HL-60/S4 (cell line): ENCODE data around the gene DCT.
"Not testable (repeated sequence)": the region's sequence is repeated elsewhere in the genome, so short reads cannot be mapped to it uniquely, and the experiment has no call there.

Experiments
- in situ Hi-C: fragments of 300-500 bp; cut with MboI; formaldehyde crosslinking; loops from 2 replicates; pipeline ENCODE4 v1.14.3; 2022; ENCODE audit warnings: low sequenced_read_pairs

Gene DCT

GRCh38 chr13:94479616-94480015 is at the start of gene DCT:
TSS of gene DCT (minus strand) at chr13:94479682. CDS start at chr13:94479255, 427 bp downstream.
- in situ Hi-C loops = no loop called here

GRCh38 chr13:94526956-94527355 is 47.5 kb upstream of the DCT start:
- in situ Hi-C loops = not testable (repeated sequence)

- in situ Hi-C loops = no loop called here
These were observed 46.3 kb upstream of the DCT start for GRCh38 chr13:94525781-94526180.

- in situ Hi-C loops = no loop called here
These were observed 44.9 kb upstream of the DCT start for GRCh38 chr13:94524407-94524806.

GRCh38 chr13:94520001-94520400 is 40.5 kb upstream of the DCT start:
- in situ Hi-C loops = no loop called here

GRCh38 chr13:94516456-94516855 is 37.0 kb upstream of the DCT start:
- in situ Hi-C loops = no loop called here

- in situ Hi-C loops = no loop called here
These were observed 36.4 kb upstream of the DCT start for GRCh38 chr13:94515911-94516310.

GRCh38 chr13:94515374-94515773 is 35.9 kb upstream of the DCT start:
- in situ Hi-C loops = no loop called here

- in situ Hi-C loops = no loop called here
These were observed 33.5 kb upstream of the DCT start for GRCh38 chr13:94513026-94513425.

GRCh38 chr13:94505730-94506129 is 26.2 kb upstream of the DCT start:
- in situ Hi-C loops = no loop called here

GRCh38 chr13:94503851-94504250 is 24.4 kb upstream of the DCT start:
- in situ Hi-C loops = no loop called here

GRCh38 chr13:94498831-94499230 is 19.3 kb upstream of the DCT start:
- in situ Hi-C loops = not testable (repeated sequence)

GRCh38 chr13:94495806-94496205 is 16.3 kb upstream of the DCT start:
- in situ Hi-C loops = no loop called here

- in situ Hi-C loops = no loop called here
These were observed 14.5 kb upstream of the DCT start for GRCh38 chr13:94494026-94494425.

- in situ Hi-C loops = no loop called here
These were observed 7.6 kb upstream of the DCT start for GRCh38 chr13:94487043-94487442.

GRCh38 chr13:94483970-94484369 is 4.5 kb upstream of the DCT start:
- in situ Hi-C loops = no loop called here

GRCh38 chr13:94481941-94482340 is 2.5 kb upstream of the DCT start:
- in situ Hi-C loops = no loop called here

GRCh38 chr13:94480672-94481145 is 1.2 kb upstream of the DCT start:
- in situ Hi-C loops = no loop called here

GRCh38 chr13:94478913-94479312 is 569 bp downstream of the DCT start:
- in situ Hi-C loops = no loop called here

- in situ Hi-C loops = no loop called here
These were observed 9.4 kb downstream of the DCT start for GRCh38 chr13:94470126-94470525.

- in situ Hi-C loops = no loop called here
These were observed 14.7 kb downstream of the DCT start for GRCh38 chr13:94464771-94465170.

GRCh38 chr13:94462670-94463069 is 16.8 kb downstream of the DCT start:
- in situ Hi-C loops = no loop called here

GRCh38 chr13:94459116-94459515 is 20.4 kb downstream of the DCT start:
- in situ Hi-C loops = no loop called here

- in situ Hi-C loops = no loop called here
These were observed 24.1 kb downstream of the DCT start for GRCh38 chr13:94455414-94455813.
